GM21447 (cell line): ENCODE data around the gene CARNS1.

Experiments
- ATAC-seq: cut with Tn5 transposase; IDR thresholded peaks from one replicate; pipeline ENCODE4 v1.9.1; 2021; ENCODE audit not compliant: unreplicated experiment

The CARNS1 gene

GRCh38 chr11:67375320-67376055, 40.0 kb upstream of the CARNS1 start:
- no peak for ATAC-seq

GRCh38 chr11:67376063-67376820, 39.2 kb upstream of the CARNS1 start:
- no peak for ATAC-seq

- no peak for ATAC-seq
Measured at GRCh38 chr11:67376873-67377808, 38.3 kb upstream of the CARNS1 start.

GRCh38 chr11:67378544-67378943, 36.9 kb upstream of the CARNS1 start:
- ATAC-seq: no peak

- no peak for ATAC-seq
Measured at GRCh38 chr11:67379061-67380058, 36.1 kb upstream of the CARNS1 start.

- peak; percentile 43 for ATAC-seq
Measured at GRCh38 chr11:67381244-67381972, 34.1 kb upstream of the CARNS1 start.

- ATAC-seq: peak; percentile 57
Measured at GRCh38 chr11:67382276-67383136, 33.0 kb upstream of the CARNS1 start.

GRCh38 chr11:67384851-67385366, 30.6 kb upstream of the CARNS1 start:
- no peak for ATAC-seq

GRCh38 chr11:67387069-67387468, 28.4 kb upstream of the CARNS1 start:
- ATAC-seq: no peak

- ATAC-seq: no peak
Measured at GRCh38 chr11:67387518-67387917, 28.0 kb upstream of the CARNS1 start.

GRCh38 chr11:67389477-67389876, 26.0 kb upstream of the CARNS1 start:
- no peak for ATAC-seq

- ATAC-seq: no peak
Measured at GRCh38 chr11:67390947-67391303, 24.6 kb upstream of the CARNS1 start.

GRCh38 chr11:67391304-67392182, 23.9 kb upstream of the CARNS1 start, which contains the start of gene RAD9A:
Gene RAD9A, plus strand, starts transcription at chr11:67391986. Its CDS starts 59 bp downstream, at chr11:67392045.
- peak; percentile 51 for ATAC-seq

GRCh38 chr11:67392183-67392715, 23.2 kb upstream of the CARNS1 start:
- peak; percentile 14 for ATAC-seq

- ATAC-seq: no peak
Measured at GRCh38 chr11:67393437-67393836, 22.0 kb upstream of the CARNS1 start.

- no peak for ATAC-seq
Measured at GRCh38 chr11:67393990-67394389, 21.5 kb upstream of the CARNS1 start.
